Stimulated activated CD4-positive, alpha-beta T cell treated with anti-CD3 and anti-CD28 coated beads, Interleukin-1b, Interleukin-23, amount 100 ng/mL, for 4 hours (primary cell): Measurements from ENCODE around the gene RBMXL2.

Source experiments
- DNase-seq, 2 donors: peaks; one replicate each; pipeline ENCODE4 v3.0.0-alpha.2; 2020; ENCODE audit warnings: low read depth in 2 of 2

Gene RBMXL2

DNA sequence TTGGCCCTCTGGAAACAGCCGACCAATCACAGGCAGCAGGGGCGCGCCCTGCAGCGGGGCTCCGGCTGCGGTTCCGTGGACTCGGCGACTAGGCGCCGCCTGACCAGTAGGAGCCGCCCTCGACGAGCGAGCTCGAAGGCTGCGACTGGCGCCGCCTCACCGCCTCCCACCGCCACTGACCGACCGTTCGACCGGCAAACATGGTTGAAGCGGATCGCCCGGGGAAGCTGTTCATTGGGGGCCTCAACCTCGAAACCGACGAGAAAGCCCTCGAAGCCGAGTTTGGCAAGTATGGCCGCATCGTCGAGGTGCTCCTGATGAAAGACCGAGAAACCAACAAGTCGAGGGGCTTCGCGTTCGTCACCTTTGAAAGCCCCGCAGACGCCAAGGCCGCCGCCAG is at the start of gene RBMXL2:
Gene RBMXL2, plus strand, starts transcription at position 78 of the 400 bp plus-strand sequence. Its CDS starts 123 bp downstream, at position 201.
- DNase-seq: no peak

GRCh38 chr11:7046474-7047175 is 42.2 kb upstream of the RBMXL2 start:
- no peak for DNase-seq

DNA sequence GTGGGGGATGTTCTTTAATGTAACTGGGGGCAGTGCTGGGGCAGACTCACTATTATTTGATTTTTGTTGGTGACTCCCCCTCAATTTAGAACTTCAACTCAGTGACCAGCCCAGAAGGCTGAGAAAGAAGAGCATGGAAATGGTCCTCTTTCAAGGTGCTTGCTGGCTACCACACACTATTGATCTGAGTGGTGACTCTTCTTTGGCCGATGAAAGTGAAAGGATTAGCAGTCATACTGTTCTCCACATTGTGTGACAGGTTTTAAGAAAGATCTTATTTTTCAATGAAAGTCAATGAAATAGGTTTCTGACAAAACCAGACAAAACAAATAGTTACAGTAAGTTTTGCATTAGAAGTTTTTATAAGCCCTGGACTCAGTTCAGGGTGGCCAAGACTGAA is 38.6 kb upstream of the RBMXL2 start:
- DNase-seq: no peak

GRCh38 chr11:7056828-7057513 is 31.8 kb upstream of the RBMXL2 start:
- DNase-seq: no peak

DNA sequence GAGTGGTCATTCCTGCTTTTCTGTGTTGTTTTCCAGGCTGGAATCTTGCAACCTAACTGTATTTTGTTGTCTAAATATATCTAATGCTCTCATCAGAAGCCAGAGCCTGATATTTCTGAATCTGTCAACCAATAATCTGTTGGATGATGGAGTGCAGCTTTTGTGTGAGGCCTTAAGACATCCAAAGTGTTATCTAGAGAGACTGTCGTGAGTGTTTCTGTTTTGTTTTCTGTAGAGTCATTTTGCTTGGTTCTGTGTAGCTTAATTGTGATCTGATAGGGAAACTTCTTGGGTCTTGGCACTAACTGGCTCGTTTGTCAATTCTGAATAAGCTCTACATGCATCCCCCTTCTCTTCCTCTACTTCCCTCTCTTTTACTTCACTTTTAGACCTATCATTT is 31.2 kb upstream of the RBMXL2 start:
- DNase-seq: no peak

- DNase-seq: no peak
Observed at GRCh38 chr11:7060868-7061267, 27.9 kb upstream of the RBMXL2 start.

DNA sequence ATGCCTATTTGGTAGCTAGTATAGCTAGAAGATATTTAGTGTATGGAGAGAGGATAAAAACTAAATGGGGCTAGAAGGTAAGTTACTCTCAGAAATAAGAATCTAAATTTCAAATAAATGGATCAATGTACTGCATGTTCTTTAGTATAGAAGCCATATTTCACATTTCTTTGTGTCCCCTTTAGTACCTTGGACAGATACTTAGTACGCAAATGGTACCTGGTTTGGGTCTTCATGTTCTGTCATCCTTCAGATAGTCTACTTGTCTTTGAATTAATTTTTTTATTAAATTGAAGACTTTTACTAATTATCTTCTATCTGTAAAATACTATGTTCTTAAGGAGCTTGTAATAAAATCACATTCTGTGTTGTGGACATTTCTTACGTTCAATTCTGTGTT is 26.3 kb upstream of the RBMXL2 start:
- no peak for DNase-seq

GRCh38 chr11:7072401-7073028 is 16.3 kb upstream of the RBMXL2 start:
- DNase-seq: no peak

DNA sequence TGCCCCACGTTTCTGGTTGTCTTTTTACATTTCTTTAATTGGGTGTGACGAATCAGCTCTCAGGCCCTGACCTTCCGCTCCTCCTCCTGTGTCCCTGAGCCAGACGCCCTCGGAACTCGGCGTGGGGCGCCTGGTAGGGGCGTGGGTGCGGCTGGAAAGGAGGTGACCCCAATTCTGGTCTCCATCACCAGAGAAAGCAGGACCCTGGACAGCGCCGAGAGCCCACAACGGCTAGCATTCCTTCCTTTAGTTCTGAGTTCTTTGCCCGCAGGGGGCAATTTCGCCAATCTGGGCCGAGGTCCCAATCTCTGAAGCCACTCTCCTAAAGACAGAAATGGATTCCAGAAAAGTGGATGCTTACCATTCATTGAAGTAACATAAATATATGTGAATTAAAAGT is 11.7 kb upstream of the RBMXL2 start:
- DNase-seq: no peak

- DNase-seq: no peak
Observed at GRCh38 chr11:7079545-7080135, 9.2 kb upstream of the RBMXL2 start.

DNA sequence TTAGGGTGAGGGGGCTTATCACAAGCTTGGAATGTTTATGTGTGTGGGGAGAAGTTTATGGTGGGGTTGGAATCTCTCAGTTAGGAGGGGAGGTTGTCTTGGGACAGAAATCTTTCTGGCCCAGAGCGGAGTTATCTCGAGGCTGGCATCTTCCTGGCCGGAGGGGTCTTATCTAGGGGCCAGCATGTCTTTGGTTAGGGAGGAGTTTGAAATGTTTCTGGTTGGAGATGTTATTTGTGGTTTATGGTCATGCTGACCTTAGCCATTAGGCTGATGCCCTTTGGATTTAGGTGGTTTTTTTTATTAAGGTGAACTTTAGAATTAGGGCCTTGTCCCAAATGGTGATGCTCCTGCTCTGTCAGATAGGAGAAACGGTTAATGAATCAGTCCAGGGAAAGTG is 7.9 kb upstream of the RBMXL2 start:
- no peak for DNase-seq

DNA sequence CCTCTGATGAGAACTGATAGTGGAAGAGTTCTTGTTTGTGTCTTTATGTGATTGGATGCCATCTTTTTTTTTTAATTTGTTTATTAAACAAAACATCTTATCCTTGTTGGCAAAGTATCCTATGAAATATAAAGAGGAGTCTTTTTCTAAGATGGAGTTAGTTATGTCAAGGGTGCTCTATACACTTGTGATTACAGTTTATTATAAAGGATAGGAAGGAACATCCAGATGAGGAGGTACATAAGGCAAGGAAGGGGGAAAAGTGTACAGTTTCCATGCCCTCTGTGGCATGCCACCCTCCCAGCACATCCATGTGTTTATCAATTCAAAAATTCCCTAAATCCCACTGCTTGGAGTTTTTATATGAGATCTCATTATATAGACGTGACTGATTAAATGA is 7.4 kb upstream of the RBMXL2 start:
- DNase-seq: no peak

DNA sequence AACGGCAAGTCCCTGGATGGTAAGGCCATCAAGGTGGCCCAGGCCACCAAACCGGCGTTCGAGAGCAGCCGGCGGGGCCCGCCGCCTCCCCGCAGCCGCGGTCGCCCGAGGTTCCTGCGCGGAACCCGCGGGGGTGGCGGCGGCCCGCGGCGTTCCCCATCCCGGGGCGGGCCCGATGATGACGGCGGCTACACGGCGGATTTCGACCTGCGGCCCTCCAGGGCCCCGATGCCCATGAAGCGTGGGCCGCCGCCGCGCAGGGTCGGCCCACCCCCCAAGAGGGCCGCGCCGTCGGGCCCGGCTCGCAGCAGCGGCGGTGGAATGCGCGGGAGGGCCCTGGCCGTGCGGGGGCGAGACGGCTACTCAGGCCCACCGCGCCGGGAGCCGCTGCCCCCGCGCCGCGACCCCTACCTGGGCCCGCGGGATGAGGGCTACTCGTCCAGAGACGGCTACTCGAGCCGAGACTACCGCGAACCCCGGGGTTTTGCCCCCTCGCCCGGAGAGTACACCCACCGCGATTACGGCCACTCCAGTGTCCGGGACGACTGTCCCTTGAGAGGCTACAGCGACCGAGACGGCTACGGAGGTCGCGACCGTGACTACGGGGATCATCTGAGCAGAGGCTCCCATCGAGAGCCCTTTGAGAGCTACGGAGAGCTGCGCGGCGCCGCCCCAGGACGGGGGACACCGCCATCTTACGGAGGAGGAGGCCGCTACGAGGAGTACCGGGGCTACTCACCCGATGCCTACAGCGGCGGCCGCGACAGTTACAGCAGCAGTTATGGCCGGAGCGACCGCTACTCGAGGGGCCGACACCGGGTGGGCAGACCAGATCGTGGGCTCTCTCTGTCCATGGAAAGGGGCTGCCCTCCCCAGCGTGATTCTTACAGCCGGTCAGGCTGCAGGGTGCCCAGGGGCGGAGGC is 792 bp downstream of the RBMXL2 start:
- no peak for DNase-seq

- DNase-seq: no peak
Observed at GRCh38 chr11:7098235-7098832, 9.5 kb downstream of the RBMXL2 start.

DNA sequence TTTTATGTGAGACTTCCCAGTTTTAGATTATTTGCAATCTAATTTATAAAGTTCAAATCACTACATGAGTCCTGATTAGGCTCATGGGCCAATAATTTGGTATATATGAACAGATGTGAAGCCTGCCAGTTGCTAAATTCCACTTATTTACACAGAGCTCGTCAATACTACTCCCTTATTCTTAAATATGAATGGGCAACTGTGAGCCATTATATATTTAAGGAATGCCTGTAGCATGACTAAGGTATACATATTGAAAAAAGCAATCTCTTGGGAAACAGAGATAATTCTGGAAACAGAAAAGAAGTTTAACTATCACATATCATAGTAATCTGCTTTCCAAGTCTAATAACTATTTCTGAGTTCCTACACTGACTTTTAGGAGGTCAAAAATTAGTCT is 27.0 kb downstream of the RBMXL2 start:
- DNase-seq: no peak

DNA sequence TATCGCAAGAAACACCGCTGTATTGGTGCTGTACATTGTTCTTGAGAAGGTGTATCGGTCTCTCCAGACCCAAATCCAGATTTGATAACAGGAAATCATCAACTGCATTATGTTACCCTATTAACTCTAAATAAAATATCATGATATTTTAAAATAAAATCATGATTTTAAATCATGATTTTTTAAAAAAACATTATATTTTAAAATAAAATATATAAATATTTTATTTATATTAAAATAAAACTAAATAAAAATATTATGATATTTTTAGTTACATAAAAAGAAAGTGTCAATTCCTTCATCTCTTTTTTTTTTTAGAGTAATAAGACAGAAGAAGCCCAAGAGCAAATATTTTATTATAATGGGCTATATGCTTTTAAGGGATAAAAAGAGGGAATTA is 27.6 kb downstream of the RBMXL2 start:
- DNase-seq: no peak

DNA sequence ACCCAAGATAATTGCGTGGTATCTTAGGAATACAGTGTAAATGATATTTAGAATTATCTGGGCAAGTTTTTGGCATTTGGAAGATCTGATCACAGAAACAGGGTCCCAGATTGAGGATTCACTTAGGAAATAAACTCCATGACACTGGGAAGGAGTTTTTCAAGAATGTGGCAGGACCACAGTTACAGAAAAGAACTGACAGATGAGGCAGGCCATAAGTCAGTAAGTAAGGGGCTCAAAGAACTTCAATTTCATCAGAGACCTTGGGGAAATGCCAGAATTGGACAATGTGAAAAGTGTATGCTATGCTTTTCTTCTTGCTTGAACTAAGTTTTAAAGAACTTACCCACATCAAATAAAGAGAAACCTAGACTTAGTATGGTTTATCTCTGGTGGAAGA is 49.3 kb downstream of the RBMXL2 start:
- no peak for DNase-seq
